HepG2 (cell line): ENCODE data around the gene SERPINA3. TPM values are rescaled to one million over a fixed set of nuclear protein-coding genes. Genes with fewer than 3 reads are reported as not detected.
A peak's percentile ranks its signal among the peaks of the same experiment; 100 is the strongest.

Experiments used
- AGO1 ChIP-seq: fragments of 200-400 bp; formaldehyde crosslinking; IDR thresholded peaks from 2 replicates; pipeline ENCODE4 v1.6.1; 2017; ENCODE audit warnings: mild to moderate bottlenecking, low read depth, low read length, moderate library complexity; ENCODE audit not compliant: poor library complexity, severe bottlenecking
- CBX1 ChIP-seq: IDR thresholded peaks from one replicate; pipeline ENCODE4 v1.6.1; 2016; ENCODE audit warnings: antibody characterized with exemption, low read depth
- CERS6 ChIP-seq: sonication (generic); formaldehyde crosslinking; IDR thresholded peaks from 2 replicates; pipeline ENCODE4 v1.5.0; 2020; ENCODE audit warnings: missing genetic modification reagents
- DNMT1 ChIP-seq: sonication (generic); formaldehyde crosslinking; IDR thresholded peaks from 2 replicates; pipeline ENCODE4 v1.5.1; 2020; ENCODE audit warnings: mild to moderate bottlenecking, missing genetic modification reagents
- GATA4 ChIP-seq: sonication (generic); IDR thresholded peaks from 2 replicates; pipeline ENCODE4 v1.6.1; 2016; ENCODE audit warnings: antibody characterized with exemption, low read depth, borderline replicate concordance
- KAT2B ChIP-seq: fragments of 150-350 bp; IDR thresholded peaks from 2 replicates; pipeline ENCODE4 v1.6.1; 2014; ENCODE audit warnings: low read depth, low read length, borderline replicate concordance
- MAFF ChIP-seq: IDR thresholded peaks from 2 replicates; pipeline ENCODE4 v1.6.1; 2011; ENCODE audit warnings: low read depth, low read length, improper control_type of control experiment
- NR2F2 ChIP-seq: IDR thresholded peaks from 2 replicates; pipeline ENCODE4 v1.6.1; 2012; ENCODE audit warnings: low read depth, inconsistent platforms, borderline replicate concordance
- PCBP2 ChIP-seq: fragments of 200-400 bp; formaldehyde crosslinking; optimal IDR thresholded peaks from 2 replicates; pipeline ENCODE3; 2018; ENCODE audit warnings: low read length, low read depth; ENCODE audit not compliant: poor library complexity, severe bottlenecking
- SNAI1 ChIP-seq: sonication (generic); formaldehyde crosslinking; IDR thresholded peaks from 2 replicates; pipeline ENCODE4 v1.5.0; 2020; ENCODE audit warnings: mild to moderate bottlenecking, missing genetic modification reagents, borderline replicate concordance
- SNRNP70 ChIP-seq: fragments of 200-400 bp; formaldehyde crosslinking; IDR thresholded peaks from 2 replicates; pipeline ENCODE4 v1.6.1; 2017; ENCODE audit warnings: mild to moderate bottlenecking, low read depth, low read length, moderate library complexity
- SOX13 ChIP-seq, 3 experiments: fragments of 450-650 bp in 1 of 3; sonication (generic) in 1 of 3; formaldehyde crosslinking in 1 of 3; IDR thresholded peaks in 2 of 3; conservative IDR thresholded peaks in 1 of 3; 2 replicates each; pipeline versions ENCODE4 v1.5.0 to v1.6.1; 2016 to 2020; ENCODE audit warnings: antibody characterized with exemption in 1 of 3, mild to moderate bottlenecking in 1 of 3, missing compliant biosample characterization in 1 of 3, missing genetic modification reagents in 1 of 3, moderate library complexity in 1 of 3
- TP53 ChIP-seq: sonication (generic); formaldehyde crosslinking; conservative IDR thresholded peaks from 2 replicates; pipeline ENCODE4 v1.4.0; 2020; ENCODE audit warnings: missing genetic modification reagents
- ZNF263 ChIP-seq: sonication (generic); formaldehyde crosslinking; IDR thresholded peaks from 2 replicates; pipeline ENCODE4 v1.4.0; 2020; ENCODE audit warnings: missing genetic modification reagents
- ZNF451 ChIP-seq: sonication (generic); formaldehyde crosslinking; IDR thresholded peaks from 2 replicates; pipeline ENCODE4 v1.5.0; 2020; ENCODE audit warnings: mild to moderate bottlenecking, missing genetic modification reagents
- ZNF512B ChIP-seq: sonication (generic); formaldehyde crosslinking; IDR thresholded peaks from 2 replicates; pipeline ENCODE4 v1.5.1; 2020; ENCODE audit warnings: missing genetic modification reagents, mild to moderate bottlenecking, borderline replicate concordance
- polyA plus RNA-seq, 8 experiments: library from polyadenylated mRNA; depleted of rRNA in 3 of 8; stranded (reverse) in 7 of 8; unstranded in 1 of 8; fragments of >200 nt; fragmentation: Illumina TruSeq in 4 of 8; extraction: Trizol in 4 of 8; gene quantifications; 2 replicates each; pipeline versions ENCODE4 v1.2.1 to v1.2.3, GENCODE V29; 2011 to 2016; ENCODE audit warnings: low read depth in 4 of 8, missing spikeins in 1 of 8, mixed read lengths in 1 of 8; ENCODE audit not compliant: insufficient read depth in 1 of 8
- total RNA-seq, 5 experiments: library from RNA; depleted of rRNA; stranded (reverse); fragments of >200 nt; fragmentation: Illumina TruSeq; extraction: Trizol; gene quantifications; 2 replicates each; pipeline ENCODE4 v1.2.3, GENCODE V29; 2016; ENCODE audit warnings: low read depth in 1 of 5
- TF ChIP-seq, protein P1 (sequence below): sonication (generic); formaldehyde crosslinking; IDR thresholded peaks from 2 replicates; pipeline ENCODE4 v1.4.0; 2020; ENCODE audit warnings: low read depth, mild to moderate bottlenecking, missing genetic modification reagents
- TF ChIP-seq, protein P2 (sequence below): sonication (generic); formaldehyde crosslinking; IDR thresholded peaks from 2 replicates; pipeline ENCODE4 v1.5.1; 2020; ENCODE audit warnings: mild to moderate bottlenecking, missing genetic modification reagents, moderate library complexity
- TF ChIP-seq, protein P3 (sequence below): IDR thresholded peaks from 2 replicates; pipeline ENCODE4 v1.6.1; 2016; ENCODE audit warnings: mild to moderate bottlenecking, missing biosample characterization, missing genetic modification reagents
- TF ChIP-seq, protein P4 (sequence below): sonication (generic); formaldehyde crosslinking; IDR thresholded peaks from 2 replicates; pipeline ENCODE4 v1.4.0; 2020; ENCODE audit warnings: missing genetic modification reagents

The SERPINA3 gene
- total and polyA plus RNA-seq, 2 of the 13 experiments (the other 11 are each of a cell fraction or from before 2014, with no cell fraction given) = 825 to 2,200 TPM

DNA sequence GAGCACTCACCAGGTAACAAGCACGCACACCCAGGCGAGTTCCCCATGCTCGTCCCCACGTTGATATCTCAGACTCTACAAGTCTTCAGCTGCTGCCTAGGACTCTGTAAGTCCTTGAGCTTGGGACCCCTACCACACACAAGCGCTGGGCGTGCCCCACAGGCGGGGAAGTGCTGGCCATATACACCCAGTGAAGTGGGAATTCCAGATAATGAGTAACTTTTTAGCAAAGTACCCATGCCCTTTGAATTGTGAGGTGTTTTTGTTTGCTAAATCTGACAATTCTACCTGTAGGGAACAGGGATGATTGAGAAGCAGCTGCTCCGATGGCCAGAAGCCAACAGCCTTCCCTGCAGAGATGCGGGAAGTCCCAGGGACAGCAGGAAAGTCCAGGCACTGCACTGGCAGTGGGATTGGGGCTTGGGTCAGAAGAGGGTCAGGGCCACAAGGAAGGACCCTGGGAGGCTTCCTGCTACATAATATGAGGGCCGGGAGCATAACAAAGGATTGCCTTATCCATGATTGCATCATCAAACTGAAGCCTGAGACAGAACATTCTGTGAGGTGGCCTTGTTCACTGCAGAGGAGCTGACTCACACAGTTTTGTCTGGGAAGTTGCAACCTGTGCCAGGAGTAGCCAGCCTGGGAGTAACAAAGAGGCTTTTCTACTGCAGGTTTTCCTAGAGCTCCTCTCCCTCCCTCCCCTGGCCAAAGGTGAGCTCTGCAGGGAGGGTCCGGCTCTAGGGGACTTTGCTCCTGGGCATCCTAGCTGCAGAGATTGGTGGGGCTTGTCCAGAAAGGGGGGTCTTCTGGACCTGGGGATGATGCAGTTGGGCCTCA, 13.2 kb upstream of the SERPINA3 start (continued):
- peak; percentile 84 for TF ChIP-seq TP53 (CRISPR knock-in tag)
- peak; percentile 53; the same call in 1 of the 2 replicates for TF ChIP-seq SNAI1
- peak; percentile 35; the same call in 1 of the 2 replicates for TF ChIP-seq ZNF512B (CRISPR knock-in tag)
- peak; percentile 84 for TF ChIP-seq SOX13 (IDR thresholded peaks at IDR 0.05)
- TF ChIP-seq SOX13 (CRISPR knock-in tag; conservative IDR thresholded peaks at IDR 0.05 in 1 of 2, IDR thresholded peaks at IDR 0.05 in 1 of 2) = peak in 1 of 2 experiments; percentile 97; a peak in 2 of 4 replicates
- no peak for TF ChIP-seq PCBP2
- TF ChIP-seq, protein P1, sequence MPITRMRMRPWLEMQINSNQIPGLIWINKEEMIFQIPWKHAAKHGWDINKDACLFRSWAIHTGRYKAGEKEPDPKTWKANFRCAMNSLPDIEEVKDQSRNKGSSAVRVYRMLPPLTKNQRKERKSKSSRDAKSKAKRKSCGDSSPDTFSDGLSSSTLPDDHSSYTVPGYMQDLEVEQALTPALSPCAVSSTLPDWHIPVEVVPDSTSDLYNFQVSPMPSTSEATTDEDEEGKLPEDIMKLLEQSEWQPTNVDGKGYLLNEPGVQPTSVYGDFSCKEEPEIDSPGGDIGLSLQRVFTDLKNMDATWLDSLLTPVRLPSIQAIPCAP (CRISPR knock-in tag) = no peak
- TF ChIP-seq, protein P2, sequence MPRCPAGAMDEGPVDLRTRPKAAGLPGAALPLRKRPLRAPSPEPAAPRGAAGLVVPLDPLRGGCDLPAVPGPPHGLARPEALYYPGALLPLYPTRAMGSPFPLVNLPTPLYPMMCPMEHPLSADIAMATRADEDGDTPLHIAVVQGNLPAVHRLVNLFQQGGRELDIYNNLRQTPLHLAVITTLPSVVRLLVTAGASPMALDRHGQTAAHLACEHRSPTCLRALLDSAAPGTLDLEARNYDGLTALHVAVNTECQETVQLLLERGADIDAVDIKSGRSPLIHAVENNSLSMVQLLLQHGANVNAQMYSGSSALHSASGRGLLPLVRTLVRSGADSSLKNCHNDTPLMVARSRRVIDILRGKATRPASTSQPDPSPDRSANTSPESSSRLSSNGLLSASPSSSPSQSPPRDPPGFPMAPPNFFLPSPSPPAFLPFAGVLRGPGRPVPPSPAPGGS (CRISPR knock-in tag) = peak; percentile 86; the same call in 1 of the 2 replicates
- TF ChIP-seq CERS6 (CRISPR knock-in tag) = no peak
- TF ChIP-seq NR2F2 = peak; percentile 93
- no peak for TF ChIP-seq SNRNP70
- no peak for TF ChIP-seq KAT2B
- peak; percentile 53; the same call in 1 of the 2 replicates for TF ChIP-seq ZNF451
- TF ChIP-seq AGO1 = no peak
- TF ChIP-seq, protein P3, sequence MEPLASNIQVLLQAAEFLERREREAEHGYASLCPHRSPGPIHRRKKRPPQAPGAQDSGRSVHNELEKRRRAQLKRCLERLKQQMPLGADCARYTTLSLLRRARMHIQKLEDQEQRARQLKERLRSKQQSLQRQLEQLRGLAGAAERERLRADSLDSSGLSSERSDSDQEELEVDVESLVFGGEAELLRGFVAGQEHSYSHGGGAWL = no peak
- TF ChIP-seq GATA4 = peak; percentile 91; the same call in 1 of the 2 replicates
- TF ChIP-seq DNMT1 = no peak
- TF ChIP-seq, protein P4, sequence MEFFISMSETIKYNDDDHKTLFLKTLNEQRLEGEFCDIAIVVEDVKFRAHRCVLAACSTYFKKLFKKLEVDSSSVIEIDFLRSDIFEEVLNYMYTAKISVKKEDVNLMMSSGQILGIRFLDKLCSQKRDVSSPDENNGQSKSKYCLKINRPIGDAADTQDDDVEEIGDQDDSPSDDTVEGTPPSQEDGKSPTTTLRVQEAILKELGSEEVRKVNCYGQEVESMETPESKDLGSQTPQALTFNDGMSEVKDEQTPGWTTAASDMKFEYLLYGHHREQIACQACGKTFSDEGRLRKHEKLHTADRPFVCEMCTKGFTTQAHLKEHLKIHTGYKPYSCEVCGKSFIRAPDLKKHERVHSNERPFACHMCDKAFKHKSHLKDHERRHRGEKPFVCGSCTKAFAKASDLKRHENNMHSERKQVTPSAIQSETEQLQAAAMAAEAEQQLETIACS (CRISPR knock-in tag) = no peak
- peak; percentile 82 for TF ChIP-seq MAFF
- no peak for TF ChIP-seq CBX1
- peak; percentile 47; the same call in 1 of the 2 replicates for TF ChIP-seq ZNF263 (CRISPR knock-in tag)
